Measurements from ENCODE around the gene CYP4V2. TPM values are rescaled to one million over a fixed set of nuclear protein-coding genes. Genes with fewer than 3 reads are reported as not detected.

Gene CYP4V2
- total RNA-seq, 3 donors from 2014 or later: 28.2 to 40.8 (median 36.6) TPM

- no peak for TF ChIP-seq POLR2AphosphoS5 (IDR thresholded peaks at IDR 0.05)
- Histone ChIP-seq H3K27me3 (no peaks in the 10 kb centered on the region), H3K36me3 (no peaks in the 10 kb centered on the region), H3K27ac (no peak overlapping the region), H3K9me3 (no peaks in the 10 kb centered on the region), H3K4me1 (no peaks in the 10 kb centered on the region), H3K4me3 (no peak overlapping the region)
- intact Hi-C loops (cut with DNase I; ENCODE audit: low total_unique reads): no loop called here
- DNase-seq (ENCODE audit: low spot score in 2 of 2): no peak
Measured at GRCh38 chr4:186248643-186249042, 57.3 kb downstream of the CYP4V2 start.

- TF ChIP-seq CTCF (IDR thresholded peaks at IDR 0.05) (no peak), POLR2A (IDR thresholded peaks at IDR 0.05) (no peak), POLR2AphosphoS5 (IDR thresholded peaks at IDR 0.05) (no peak)
- intact Hi-C loops (cut with DNase I; ENCODE audit: low total_unique reads): no loop called here
Measured at GRCh38 chr4:186249785-186250754, 58.7 kb downstream of the CYP4V2 start.

GRCh38 chr4:186250760-186251159, 59.4 kb downstream of the CYP4V2 start:
- no peak overlapping the region for H3K4me3 ChIP-seq
- intact Hi-C loops (cut with DNase I; ENCODE audit: low total_unique reads): no loop called here
- H3K36me3 ChIP-seq: no peaks in the 10 kb centered on the region
- H3K9me3 ChIP-seq: no peaks in the 10 kb centered on the region
- H3K27ac ChIP-seq: no peak overlapping the region
- H3K4me1 ChIP-seq: no peaks in the 10 kb centered on the region
- no peaks in the 10 kb centered on the region for H3K27me3 ChIP-seq
- no peak for DNase-seq (ENCODE audit: low spot score in 2 of 2)
- no peak for TF ChIP-seq CTCF (IDR thresholded peaks at IDR 0.05)
- TF ChIP-seq POLR2A (IDR thresholded peaks at IDR 0.05): no peak
- TF ChIP-seq POLR2AphosphoS5 (IDR thresholded peaks at IDR 0.05): no peak

More at GRCh38 chr4:186249785-186250754, 58.7 kb downstream of the CYP4V2 start:
- Histone ChIP-seq H3K27me3 (no peaks in the 10 kb centered on the region), H3K9me3 (no peaks in the 10 kb centered on the region), H3K27ac (no peak overlapping the region), H3K36me3 (no peaks in the 10 kb centered on the region), H3K4me1 (no peaks in the 10 kb centered on the region), H3K4me3 (no peak overlapping the region)
- DNase-seq (ENCODE audit: low spot score in 2 of 2): no peak

- H3K9me3 ChIP-seq: no peaks in the 10 kb centered on the region
- H3K27ac ChIP-seq: no peak overlapping the region
- H3K4me3 ChIP-seq: no peak overlapping the region
- H3K4me1 ChIP-seq: no peaks in the 10 kb centered on the region
- H3K27me3 ChIP-seq: no peaks in the 10 kb centered on the region
- H3K36me3 ChIP-seq: no peaks in the 10 kb centered on the region
- intact Hi-C loops (cut with DNase I; ENCODE audit: low total_unique reads): no loop called here
- TF ChIP-seq CTCF (IDR thresholded peaks at IDR 0.05): no peak
- TF ChIP-seq POLR2A (IDR thresholded peaks at IDR 0.05): no peak
- TF ChIP-seq POLR2AphosphoS5 (IDR thresholded peaks at IDR 0.05): no peak
- no peak for DNase-seq (ENCODE audit: low spot score in 2 of 2)
Measured at GRCh38 chr4:186255122-186255521, 63.8 kb downstream of the CYP4V2 start.

GRCh38 chr4:186258216-186258811, 66.9 kb downstream of the CYP4V2 start:
- Histone ChIP-seq H3K27me3 (no peaks in the 10 kb centered on the region), H3K36me3 (no peaks in the 10 kb centered on the region), H3K27ac (no peak overlapping the region), H3K9me3 (no peaks in the 10 kb centered on the region), H3K4me1 (no peaks in the 10 kb centered on the region), H3K4me3 (no peak overlapping the region)
- TF ChIP-seq POLR2A (IDR thresholded peaks at IDR 0.05) (no peak), POLR2AphosphoS5 (IDR thresholded peaks at IDR 0.05) (no peak), CTCF (IDR thresholded peaks at IDR 0.05) (no peak)
- intact Hi-C loops (cut with DNase I; ENCODE audit: low total_unique reads): no loop called here
- DNase-seq (ENCODE audit: low spot score in 2 of 2): no peak
